ENCODE data around the gene P2RX4. TPM values are rescaled to one million over a fixed set of nuclear protein-coding genes. Genes with fewer than 3 reads are reported as not detected.

Gene P2RX4
- polyA plus RNA-seq, 1 donor (not counting 4 experiments of a cell fraction or from before 2014, with no cell fraction given): 5.1 TPM

DNA sequence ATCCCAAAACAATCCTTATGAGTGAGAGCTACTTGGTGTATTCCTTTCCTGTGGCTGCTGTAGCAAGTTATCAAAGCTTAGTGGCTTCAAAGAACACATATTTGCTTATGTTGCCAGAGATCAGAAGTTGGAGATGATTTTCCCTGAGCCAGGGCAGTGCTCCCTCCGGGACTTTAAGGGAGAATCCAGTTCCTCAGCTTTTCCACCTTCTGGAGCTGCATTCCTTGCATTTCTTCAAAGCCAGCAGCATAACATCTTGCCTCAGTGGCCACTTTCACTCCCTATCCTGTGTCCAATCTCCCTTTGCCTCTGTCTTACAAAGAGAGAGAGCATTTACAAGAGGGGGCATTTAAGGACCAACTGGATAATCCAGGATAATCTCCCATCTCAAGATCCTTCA, 43.6 kb upstream of the P2RX4 start:
- Histone ChIP-seq H2AFZ (ENCODE audit: control insufficient read depth, low read length) (no peak overlapping the region), H3K9me1 (ENCODE audit: control insufficient read depth, extremely low read depth, insufficient read depth, low read length) (no peaks in the 10 kb centered on the region), H3K27me3 (ENCODE audit: control insufficient read depth, extremely low read depth, insufficient read depth, low read length) (peaks cover 3% of the 10 kb centered on the region), H4K20me1 (ENCODE audit: control insufficient read depth, extremely low read depth, insufficient read depth, low read length) (no peaks in the 10 kb centered on the region), H3K4me1 (ENCODE audit: control insufficient read depth, extremely low read depth, insufficient read depth, low read length) (peaks cover 5% of the 10 kb centered on the region), H3K9me3 (ENCODE audit: control insufficient read depth, low read depth, low read length) (no peaks in the 10 kb centered on the region), H3K79me2 (ENCODE audit: control insufficient read depth, insufficient read depth, low read length) (no peaks in the 10 kb centered on the region), H3K4me2 (ENCODE audit: control insufficient read depth, extremely low read depth, insufficient read depth, low read depth, low read length) (no peak overlapping the region), H3K27ac (ENCODE audit: control insufficient read depth, insufficient read depth, low read length) (no peak overlapping the region), H3K4me3 (ENCODE audit: control insufficient read depth in 2 of 3, extremely low read depth in 1 of 3, insufficient read depth in 2 of 3, low read depth in 1 of 3, low read length in 3 of 3) (no peak overlapping the region), H3K9ac (ENCODE audit: control insufficient read depth, extremely low read depth, insufficient read depth, low read length) (no peak overlapping the region), H3K36me3 (ENCODE audit: control insufficient read depth in 2 of 2, extremely low read depth in 1 of 2, insufficient read depth in 2 of 2, low read length in 2 of 2) (no peaks in the 10 kb centered on the region)
- dilution Hi-C loops (cut with MboI; ENCODE audit: extremely low pct_ligation_motif_present, low sequenced_read_pairs): no loop called here
- DNase-seq (ENCODE audit: low read depth, low spot score) (no peak), FAIRE-seq (no peak)
- TF ChIP-seq, protein P1, sequence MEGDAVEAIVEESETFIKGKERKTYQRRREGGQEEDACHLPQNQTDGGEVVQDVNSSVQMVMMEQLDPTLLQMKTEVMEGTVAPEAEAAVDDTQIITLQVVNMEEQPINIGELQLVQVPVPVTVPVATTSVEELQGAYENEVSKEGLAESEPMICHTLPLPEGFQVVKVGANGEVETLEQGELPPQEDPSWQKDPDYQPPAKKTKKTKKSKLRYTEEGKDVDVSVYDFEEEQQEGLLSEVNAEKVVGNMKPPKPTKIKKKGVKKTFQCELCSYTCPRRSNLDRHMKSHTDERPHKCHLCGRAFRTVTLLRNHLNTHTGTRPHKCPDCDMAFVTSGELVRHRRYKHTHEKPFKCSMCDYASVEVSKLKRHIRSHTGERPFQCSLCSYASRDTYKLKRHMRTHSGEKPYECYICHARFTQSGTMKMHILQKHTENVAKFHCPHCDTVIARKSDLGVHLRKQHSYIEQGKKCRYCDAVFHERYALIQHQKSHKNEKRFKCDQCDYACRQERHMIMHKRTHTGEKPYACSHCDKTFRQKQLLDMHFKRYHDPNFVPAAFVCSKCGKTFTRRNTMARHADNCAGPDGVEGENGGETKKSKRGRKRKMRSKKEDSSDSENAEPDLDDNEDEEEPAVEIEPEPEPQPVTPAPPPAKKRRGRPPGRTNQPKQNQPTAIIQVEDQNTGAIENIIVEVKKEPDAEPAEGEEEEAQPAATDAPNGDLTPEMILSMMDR (optimal IDR thresholded peaks at IDR 0.05 in 1 of 3, IDR thresholded peaks at IDR 0.05 in 1 of 3, conservative IDR thresholded peaks at IDR 0.05 in 1 of 3; ENCODE audit: extremely low read depth in 1 of 3, insufficient read depth in 2 of 3, low read length in 3 of 3): no peak
- TF ChIP-seq EZH2 (IDR thresholded peaks at IDR 0.05; ENCODE audit: low read length): no peak

DNA sequence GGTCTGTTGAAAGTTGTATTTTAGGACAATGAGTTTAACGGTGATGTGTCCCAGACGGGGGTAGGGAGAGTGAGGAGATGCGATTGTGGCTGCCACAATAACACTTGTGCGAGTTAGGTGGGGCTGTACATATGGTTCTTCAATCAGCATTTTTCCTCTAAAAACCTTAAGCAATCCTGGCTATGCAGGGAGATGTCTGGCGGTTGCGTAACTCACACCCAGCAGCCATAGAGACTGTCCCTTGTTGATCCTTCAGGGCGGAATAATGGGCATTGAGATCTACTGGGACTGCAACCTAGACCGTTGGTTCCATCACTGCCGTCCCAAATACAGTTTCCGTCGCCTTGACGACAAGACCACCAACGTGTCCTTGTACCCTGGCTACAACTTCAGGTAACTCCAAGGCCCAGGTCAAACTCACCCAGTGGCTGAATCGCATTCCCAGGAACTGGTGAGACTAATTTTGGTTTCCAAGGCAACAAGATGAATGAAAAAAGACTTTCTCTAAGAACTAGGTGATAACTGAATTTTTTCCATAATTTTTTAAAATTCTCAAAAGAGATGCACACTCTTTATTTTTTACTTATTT, 42.6 kb upstream of the P2RX4 start:
- Histone ChIP-seq H3K4me1 (ENCODE audit: control insufficient read depth, extremely low read depth, insufficient read depth, low read length) (peaks cover 9% of the 10 kb centered on the region), H3K79me2 (ENCODE audit: control insufficient read depth, insufficient read depth, low read length) (no peaks in the 10 kb centered on the region), H3K9me1 (ENCODE audit: control insufficient read depth, extremely low read depth, insufficient read depth, low read length) (no peaks in the 10 kb centered on the region), H3K36me3 (ENCODE audit: control insufficient read depth in 2 of 2, extremely low read depth in 1 of 2, insufficient read depth in 2 of 2, low read length in 2 of 2) (no peaks in the 10 kb centered on the region), H3K27ac (ENCODE audit: control insufficient read depth, insufficient read depth, low read length) (no peak overlapping the region), H3K4me2 (ENCODE audit: control insufficient read depth, extremely low read depth, insufficient read depth, low read depth, low read length) (no peak overlapping the region), H3K4me3 (ENCODE audit: control insufficient read depth in 2 of 3, extremely low read depth in 1 of 3, insufficient read depth in 2 of 3, low read depth in 1 of 3, low read length in 3 of 3) (no peak overlapping the region), H4K20me1 (ENCODE audit: control insufficient read depth, extremely low read depth, insufficient read depth, low read length) (no peaks in the 10 kb centered on the region), H3K27me3 (ENCODE audit: control insufficient read depth, extremely low read depth, insufficient read depth, low read length) (peaks cover 3% of the 10 kb centered on the region), H2AFZ (ENCODE audit: control insufficient read depth, low read length) (no peak overlapping the region), H3K9ac (ENCODE audit: control insufficient read depth, extremely low read depth, insufficient read depth, low read length) (no peak overlapping the region), H3K9me3 (ENCODE audit: control insufficient read depth, low read depth, low read length) (no peaks in the 10 kb centered on the region)
- dilution Hi-C loops (cut with MboI; ENCODE audit: extremely low pct_ligation_motif_present, low sequenced_read_pairs): no loop called here
- no peak for FAIRE-seq
- no peak for DNase-seq (ENCODE audit: low read depth, low spot score)
- TF ChIP-seq, protein P1 (optimal IDR thresholded peaks at IDR 0.05 in 1 of 3, IDR thresholded peaks at IDR 0.05 in 1 of 3, conservative IDR thresholded peaks at IDR 0.05 in 1 of 3; ENCODE audit: extremely low read depth in 1 of 3, insufficient read depth in 2 of 3, low read length in 3 of 3): no peak
- TF ChIP-seq EZH2 (IDR thresholded peaks at IDR 0.05; ENCODE audit: low read length): no peak

Data from keratinocyte (primary cell).